WI38 (cell line): Measurements from ENCODE around the gene ZC3H18.

Experiments used
- H3K4me3 ChIP-seq: 2 replicates; pipeline ENCODE4 v1.5.1; 2011; ENCODE audit warnings: low read depth, mild to moderate bottlenecking, control low read depth, low read length
- TF ChIP-seq, protein P1 (sequence below): IDR thresholded peaks from 2 replicates; pipeline ENCODE4 v1.5.1; 2012; ENCODE audit warnings: low read depth, mild to moderate bottlenecking, control low read depth, low read length

ZC3H18 gene

DNA sequence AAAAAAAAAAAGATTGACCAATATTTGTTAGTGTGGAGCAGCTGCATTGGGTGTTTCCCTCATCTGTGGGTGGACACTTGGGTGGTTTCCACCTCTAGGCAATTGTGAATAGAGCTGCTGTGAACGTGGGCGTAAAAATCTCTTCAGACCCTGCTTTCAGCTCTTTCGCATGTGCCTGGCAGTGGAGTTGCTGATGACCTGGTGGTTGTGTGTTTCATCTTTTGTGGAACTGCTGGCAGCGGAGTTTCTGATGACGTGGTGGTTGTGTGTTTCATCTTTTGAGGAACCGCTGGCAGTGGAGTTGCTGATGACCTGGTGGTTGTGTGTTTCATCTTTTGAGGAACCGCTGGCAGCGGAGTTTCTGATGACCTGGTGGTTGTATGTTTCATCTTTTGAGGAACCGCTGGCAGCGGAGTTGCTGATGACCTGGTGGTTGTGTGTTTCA lies 21.4 kb downstream of the ZC3H18 start:
- TF ChIP-seq, protein P1, sequence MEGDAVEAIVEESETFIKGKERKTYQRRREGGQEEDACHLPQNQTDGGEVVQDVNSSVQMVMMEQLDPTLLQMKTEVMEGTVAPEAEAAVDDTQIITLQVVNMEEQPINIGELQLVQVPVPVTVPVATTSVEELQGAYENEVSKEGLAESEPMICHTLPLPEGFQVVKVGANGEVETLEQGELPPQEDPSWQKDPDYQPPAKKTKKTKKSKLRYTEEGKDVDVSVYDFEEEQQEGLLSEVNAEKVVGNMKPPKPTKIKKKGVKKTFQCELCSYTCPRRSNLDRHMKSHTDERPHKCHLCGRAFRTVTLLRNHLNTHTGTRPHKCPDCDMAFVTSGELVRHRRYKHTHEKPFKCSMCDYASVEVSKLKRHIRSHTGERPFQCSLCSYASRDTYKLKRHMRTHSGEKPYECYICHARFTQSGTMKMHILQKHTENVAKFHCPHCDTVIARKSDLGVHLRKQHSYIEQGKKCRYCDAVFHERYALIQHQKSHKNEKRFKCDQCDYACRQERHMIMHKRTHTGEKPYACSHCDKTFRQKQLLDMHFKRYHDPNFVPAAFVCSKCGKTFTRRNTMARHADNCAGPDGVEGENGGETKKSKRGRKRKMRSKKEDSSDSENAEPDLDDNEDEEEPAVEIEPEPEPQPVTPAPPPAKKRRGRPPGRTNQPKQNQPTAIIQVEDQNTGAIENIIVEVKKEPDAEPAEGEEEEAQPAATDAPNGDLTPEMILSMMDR: no peak
- no peak overlapping the region for H3K4me3 ChIP-seq

DNA sequence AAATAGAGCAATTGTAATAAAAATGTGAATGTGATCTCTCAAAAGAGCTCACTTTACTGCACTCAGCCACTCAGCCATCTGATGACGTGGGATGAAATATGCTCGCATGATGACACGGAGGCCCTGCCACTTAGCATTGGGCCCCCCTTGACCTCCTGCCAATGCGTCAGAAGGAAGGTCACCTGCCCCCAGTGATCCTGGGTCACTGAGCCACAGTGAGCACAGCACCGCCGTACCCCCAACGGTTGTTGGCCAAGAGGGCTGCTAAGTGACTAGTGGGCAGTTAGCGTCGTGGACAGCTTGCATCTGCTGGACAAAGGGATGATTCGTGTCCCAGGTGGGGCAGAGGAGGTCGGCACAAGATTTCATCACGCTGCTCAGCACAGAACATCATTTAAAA lies 22.9 kb downstream of the ZC3H18 start:
- H3K4me3 ChIP-seq: no peak overlapping the region
- TF ChIP-seq, protein P1: no peak

DNA sequence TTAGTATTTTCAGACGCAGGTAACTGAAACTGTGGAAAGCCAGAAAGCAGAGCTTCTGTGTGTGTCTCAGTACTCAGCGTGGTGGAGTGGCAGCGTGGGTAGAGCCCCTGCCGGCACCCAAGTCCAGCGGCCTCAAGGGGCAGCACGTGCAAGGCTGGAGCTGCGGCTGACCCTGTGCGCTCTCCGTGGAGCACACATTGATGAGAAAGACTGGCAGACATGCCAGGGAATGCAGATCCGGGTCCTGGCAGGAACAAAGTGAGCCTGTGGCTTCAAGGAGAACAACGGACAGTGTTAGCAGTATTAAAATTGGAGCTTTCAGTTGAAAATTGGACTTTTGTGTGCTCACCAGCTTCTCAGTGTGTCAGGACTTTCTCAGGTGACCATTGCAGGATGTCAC lies 23.3 kb downstream of the ZC3H18 start:
- H3K4me3 ChIP-seq: no peak overlapping the region
- TF ChIP-seq, protein P1: no peak

DNA sequence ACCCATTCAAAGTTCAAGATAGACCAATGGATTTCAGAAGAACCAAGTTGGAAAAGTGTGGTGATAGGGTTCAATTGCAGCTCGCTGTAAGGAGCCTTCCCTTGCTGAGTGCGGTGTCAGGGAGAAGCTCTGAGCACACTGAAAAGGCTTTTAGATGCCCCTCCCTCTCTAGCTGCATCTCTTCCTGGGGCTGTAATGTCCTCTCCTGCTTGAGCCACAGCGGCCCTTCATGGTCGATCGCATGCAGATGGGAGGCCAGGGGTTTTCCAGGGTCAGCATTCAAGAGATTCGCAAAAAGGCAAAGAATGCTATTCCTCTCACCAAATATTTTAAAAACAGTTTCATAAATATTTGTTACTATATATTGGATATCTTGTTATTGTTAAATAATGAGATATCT lies 23.7 kb downstream of the ZC3H18 start:
- TF ChIP-seq, protein P1: no peak
- no peak overlapping the region for H3K4me3 ChIP-seq

DNA sequence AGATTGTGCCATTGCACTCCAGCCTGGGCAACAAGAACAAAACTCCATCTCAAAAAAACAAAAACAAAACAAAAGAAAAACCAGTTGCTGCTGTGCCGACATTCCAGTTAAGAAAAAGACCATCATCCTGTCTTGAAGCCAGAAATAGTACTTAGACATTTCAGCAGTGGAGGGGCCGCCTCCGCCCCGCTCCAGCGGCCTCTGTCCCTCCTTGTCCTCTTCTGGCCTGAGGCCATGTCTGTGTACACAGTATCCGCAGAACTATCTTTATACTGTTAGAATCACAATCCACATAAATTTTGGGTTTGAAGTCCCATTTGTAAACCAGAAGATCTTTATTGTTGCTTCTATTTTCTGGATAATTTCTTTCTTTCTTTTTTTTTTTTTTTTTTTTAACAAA lies 24.9 kb downstream of the ZC3H18 start:
- no peak overlapping the region for H3K4me3 ChIP-seq
- TF ChIP-seq, protein P1: no peak

DNA sequence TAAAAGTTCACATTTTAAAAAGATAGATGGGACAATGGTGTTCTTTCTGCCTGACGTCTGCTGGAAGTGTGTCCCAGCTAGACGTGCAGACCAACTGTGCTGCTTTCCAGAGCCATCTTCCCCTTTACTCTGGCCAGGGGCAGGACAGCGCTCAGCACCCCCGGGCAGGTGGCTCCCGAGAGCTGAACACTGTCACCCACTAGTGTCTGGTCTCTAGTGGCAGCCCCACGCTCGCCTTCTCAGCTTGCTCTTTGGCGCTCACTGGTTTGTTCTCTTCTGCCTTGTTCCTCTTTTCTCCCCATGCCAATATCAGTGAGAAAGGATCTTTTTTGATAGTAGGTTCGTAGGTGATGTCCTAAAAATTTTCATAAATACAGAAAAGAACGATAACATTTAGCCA lies 25.7 kb downstream of the ZC3H18 start:
- H3K4me3 ChIP-seq: no peak overlapping the region
- TF ChIP-seq, protein P1: no peak

DNA sequence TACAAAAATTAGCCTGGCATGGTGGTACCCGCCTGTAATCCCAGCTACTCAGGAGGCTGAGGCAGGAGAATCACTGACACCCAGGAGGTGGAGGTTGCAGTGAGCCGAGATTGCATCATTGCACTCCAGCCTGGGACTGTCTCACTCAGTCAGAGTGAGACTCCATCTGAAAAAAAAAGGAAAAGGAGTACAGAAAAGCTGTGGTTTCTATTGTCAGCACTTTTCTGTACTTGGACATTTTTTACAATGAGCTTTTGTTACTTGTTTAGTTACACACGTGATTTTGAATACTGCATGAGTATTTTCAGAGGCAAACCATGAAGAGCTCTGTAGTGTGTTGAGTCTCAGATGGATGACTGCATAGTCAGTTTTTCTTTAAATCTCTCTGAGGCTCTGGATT lies 26.3 kb downstream of the ZC3H18 start:
- H3K4me3 ChIP-seq: no peak overlapping the region
- TF ChIP-seq, protein P1: no peak
